T-helper 9 cell (primary cell): ENCODE data around the gene OR2T3.
"Not testable (repeated sequence)": the region's sequence is repeated elsewhere in the genome, so short reads cannot be mapped to it uniquely, and the experiment has no call there.

Experiments
- DNase-seq: peaks from one replicate; pipeline ENCODE4 v3.0.0-alpha.2; 2020
- total RNA-seq, 2 donors: gene quantifications; one replicate each; lab custom pipeline; 2026; lab: John Stamatoyannopoulos, UW

The OR2T3 gene, protein sequence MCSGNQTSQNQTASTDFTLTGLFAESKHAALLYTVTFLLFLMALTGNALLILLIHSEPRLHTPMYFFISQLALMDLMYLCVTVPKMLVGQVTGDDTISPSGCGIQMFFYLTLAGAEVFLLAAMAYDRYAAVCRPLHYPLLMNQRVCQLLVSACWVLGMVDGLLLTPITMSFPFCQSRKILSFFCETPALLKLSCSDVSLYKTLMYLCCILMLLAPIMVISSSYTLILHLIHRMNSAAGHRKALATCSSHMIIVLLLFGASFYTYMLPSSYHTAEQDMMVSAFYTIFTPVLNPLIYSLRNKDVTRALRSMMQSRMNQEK
- total RNA-seq: 0 reads per million in 2 donors

DNA sequence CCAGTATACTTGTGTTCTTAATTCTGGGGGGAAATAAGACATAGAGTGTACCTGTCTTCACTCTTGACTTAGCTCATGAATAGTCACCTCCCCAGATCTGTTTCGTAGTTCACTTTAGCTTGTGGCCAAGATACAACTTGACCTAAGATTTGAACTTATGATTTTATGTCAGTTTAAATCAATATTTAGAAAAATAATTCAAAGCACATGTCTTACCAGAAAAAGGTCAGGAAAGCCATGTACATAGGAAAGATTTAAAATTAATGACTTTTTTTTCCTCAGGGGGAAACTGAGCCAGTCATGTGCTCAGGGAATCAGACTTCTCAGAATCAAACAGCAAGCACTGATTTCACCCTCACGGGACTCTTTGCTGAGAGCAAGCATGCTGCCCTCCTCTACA, at the start of gene OR2T3:
OR2T3 (plus strand) TSS at position 301 of the 400 bp plus-strand sequence; CDS start at position 301, 0 bp downstream.
- not testable (repeated sequence) for DNase-seq

DNA sequence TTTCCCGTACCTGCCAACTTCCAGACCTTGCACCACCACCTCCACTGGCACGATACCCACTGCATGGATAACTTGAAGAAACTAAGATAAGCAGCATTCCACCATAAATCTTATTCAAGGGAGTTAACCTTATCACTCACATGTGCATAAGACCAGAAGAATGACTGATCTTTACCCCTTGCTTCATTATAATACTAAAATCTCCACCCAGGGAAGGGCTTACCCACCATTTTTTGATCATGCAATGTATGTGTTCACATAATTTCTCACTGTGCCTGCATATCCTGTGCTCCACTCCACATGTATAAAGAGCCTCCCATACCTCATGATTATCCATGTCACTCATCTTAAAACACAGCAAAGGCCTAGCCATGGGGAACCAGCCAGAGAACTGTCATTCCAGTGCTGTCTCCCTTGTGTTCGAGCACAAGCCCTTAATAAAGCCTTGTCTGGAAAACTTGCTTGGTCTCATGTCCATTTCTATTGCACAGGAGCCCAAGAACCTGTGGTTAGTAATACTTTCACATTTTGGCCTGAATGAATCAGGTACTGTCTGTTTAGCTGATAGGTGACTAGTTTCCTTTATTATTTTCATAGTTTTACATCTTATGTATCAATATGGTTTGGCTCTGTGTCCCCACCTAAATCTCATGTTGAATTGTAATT, 45.5 kb upstream of the OR2T3 start:
- DNase-seq: not testable (repeated sequence)

DNA sequence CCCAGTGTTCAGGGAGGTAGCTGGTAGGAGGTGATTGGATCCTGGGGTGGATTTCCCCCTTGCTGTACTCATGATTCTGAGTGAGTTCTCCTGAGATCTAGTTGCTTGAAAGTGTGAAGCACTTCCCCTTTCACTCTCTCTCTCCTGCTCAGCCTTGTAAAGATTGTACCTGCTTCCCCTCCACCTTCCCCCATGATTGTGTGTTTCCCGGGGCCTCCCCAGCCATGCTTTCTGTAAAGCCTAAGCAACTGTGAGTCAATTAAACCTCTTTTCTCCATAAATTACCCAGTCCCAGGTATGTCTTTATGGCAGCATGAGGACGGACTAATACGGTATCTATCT, 45.0 kb upstream of the OR2T3 start:
- DNase-seq: not testable (repeated sequence)

DNA sequence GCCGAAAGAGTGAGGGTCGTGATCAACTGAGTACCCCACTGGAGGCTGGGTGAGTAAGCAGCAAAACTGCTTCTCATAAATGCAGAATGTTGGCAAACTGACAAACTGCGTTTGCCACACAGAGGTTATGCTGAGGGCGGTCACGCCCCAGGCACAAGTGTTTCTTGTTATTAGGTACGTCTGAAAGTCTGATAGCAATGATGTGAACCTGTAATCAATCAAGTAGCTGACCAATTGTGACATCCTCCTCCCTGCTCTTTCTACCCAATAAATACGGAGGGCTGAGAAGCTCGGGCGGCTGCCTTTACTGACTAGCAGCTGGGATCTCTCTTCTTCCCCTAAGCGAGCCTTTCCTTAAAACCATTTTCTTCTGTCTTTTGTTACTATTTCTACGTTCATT, 41.5 kb upstream of the OR2T3 start:
- not testable (repeated sequence) for DNase-seq

DNA sequence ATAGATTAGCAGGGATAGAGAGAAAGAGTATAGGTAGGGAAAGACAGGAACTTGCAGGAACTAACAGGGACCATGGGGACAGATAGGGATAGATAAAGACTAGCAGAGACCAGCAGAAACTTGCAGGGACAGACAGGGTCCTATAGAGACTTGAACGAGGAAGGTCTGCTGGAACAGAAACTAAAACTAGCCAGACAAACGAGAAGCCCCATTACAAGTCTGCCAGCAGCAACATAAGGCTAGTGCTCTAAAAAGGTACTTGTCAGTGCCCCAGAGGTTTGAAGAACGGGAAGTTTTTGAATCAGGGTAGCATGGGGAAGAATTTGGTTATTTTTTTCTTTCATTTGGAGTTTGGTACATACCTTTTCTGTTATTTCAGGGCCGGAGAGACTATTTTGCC, 41.0 kb upstream of the OR2T3 start:
- not testable (repeated sequence) for DNase-seq

DNA sequence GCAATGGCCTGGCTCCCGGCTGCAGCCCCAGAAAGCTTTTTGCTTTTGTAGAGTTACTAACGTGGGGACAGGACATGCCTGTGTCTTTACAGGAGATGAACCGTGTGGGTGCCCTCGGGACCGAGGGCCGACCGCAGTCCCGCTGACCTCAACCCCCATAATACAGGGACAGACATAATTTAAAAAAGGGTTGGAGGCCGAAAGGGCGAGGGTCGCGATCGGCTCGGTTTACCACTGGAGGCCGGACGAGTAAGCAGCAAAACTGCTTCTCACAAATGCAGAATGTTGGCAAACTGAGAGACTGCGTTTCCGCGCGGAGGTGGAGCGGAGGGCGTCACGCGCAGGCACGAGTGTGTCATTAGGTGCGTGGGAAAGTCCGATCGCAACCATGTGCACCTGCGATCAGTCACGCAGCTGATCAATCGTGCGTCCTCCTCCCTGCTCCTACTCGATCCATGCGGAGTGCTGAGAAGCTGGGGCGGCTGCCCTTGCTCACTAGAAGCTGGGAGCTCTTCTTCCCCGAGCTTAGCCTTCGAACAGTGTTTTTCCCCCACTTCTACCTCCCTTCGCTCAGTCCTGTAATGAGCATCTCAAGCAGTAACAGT, 39.2 kb upstream of the OR2T3 start:
- DNase-seq: not testable (repeated sequence)

DNA sequence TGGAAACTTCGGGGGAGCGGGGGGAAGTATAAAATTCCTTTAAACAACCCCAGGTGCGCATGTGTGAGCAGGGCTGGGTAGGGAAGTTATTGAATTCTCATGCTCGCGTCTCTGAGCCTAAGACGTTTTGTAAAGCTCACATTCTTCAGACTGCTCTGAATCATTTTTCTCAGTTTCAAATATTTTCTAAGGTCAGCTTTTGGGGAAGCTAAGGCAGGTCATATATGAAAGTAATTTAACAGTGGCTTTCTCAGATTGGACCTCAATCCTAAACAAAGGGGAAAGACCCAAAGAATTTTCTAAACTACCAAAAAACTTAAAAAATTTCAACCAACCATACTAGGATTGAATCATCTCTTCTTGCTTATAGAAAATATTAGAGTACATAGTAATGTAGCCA, 38.2 kb upstream of the OR2T3 start:
- not testable (repeated sequence) for DNase-seq

DNA sequence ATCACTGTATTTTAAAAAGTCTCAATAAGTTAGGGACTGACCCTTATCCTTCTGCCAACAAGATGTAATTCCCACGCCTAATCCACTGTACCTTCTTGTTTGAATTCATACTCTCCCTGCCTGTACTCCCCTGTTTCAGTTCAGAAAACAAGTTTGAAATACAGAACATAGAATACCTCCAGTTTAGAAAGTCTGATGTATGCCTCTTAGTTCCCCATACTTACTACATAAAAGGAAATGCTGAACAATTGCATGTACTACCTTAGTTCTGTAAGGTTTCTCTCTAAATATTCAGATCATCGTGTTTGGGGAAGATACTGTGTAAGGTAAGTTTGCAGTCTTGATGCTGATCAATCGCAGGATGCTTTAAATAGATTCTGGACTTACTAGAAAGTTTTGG, 36.8 kb upstream of the OR2T3 start:
- not testable (repeated sequence) for DNase-seq

DNA sequence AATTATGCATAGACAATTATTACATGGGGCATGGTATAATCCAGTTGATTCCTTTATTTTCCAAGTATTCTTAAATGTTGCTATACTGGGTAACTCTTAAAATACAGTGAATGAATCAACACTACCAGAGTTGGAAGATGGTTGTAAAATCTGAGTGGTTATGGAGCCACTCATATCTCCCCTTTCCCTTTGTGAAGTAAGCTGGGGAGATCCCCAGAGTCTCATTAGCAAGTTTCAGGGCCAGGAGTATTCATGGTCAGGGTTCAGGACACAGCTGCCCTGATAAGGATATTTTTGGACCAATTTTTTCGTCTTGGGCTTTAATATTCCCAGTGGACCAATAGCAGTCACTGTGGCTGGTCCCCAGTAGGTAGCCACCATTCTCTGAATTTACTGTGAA, 34.5 kb upstream of the OR2T3 start:
- DNase-seq: not testable (repeated sequence)

DNA sequence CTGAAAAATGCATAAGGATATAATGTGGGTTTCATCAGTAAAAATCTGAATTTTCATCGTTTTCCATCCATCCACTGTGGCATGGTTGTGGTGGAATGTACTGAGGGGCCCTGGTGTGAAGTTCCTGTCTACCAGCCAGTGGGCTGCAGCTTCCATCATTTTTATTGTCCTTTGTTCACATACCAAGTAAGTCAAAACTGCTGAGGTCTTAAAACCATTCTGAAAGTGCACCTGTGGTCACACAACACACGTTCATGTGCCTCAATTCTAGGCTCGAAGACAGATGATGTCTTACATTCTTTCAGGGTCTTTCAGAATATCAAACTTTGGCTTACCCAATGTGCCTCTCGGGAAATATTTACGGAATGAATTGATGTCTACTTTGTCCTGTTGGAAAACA, 33.9 kb upstream of the OR2T3 start:
- DNase-seq: not testable (repeated sequence)

DNA sequence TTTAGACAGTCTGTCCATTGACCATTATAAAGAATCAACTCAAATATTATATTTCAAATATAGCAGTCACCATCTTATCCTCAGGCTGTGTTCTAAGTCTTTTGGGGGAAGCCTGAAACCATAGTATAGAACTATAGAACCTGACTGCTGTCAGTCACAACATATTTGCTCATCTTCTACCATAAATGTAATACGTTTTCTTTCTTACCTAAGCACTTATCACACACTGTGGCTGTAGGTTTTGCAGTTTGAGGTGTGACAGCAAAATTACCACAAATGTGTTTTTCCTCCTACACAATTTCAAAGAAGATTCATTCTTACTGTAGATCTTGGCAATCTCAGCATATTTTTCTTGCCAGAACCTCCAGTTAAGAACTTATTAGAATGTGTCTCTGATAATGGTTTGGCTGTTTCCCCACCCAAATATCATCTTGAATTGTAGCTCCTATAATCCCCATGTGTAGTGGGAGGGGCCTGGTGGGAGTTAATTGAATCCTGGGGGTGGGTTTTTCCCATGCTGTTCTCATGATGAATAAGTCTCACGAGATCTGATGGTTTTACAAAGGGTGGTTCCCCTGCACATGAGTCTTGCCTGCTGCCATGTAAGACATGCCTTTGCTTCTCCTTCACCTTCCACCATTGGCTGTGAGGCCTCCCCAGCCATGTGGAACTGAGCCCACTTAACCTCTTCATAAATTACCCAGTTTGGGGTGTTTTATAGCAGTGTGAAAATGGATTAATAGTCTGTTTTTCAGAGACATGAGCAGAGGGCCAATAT, 30.5 kb upstream of the OR2T3 start:
- DNase-seq: not testable (repeated sequence)

DNA sequence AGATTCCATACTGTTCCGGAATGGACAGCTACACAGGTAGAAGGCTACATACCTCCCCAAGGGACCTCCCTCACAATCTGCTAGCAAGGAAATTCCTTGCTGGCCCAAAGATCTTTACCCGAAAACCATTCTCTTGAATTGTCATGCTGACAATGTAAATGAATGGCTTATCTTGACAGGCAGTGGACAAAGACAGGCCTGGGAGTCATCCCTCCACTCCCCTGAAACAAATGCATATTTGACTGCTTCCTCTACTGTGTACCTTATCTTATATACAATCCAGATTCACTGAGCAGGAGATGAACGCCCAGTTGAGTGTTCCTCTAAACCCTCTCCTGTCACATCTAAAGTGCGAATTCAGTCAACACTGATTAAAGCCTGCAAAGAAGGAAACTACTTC, 28.5 kb upstream of the OR2T3 start:
- not testable (repeated sequence) for DNase-seq

DNA sequence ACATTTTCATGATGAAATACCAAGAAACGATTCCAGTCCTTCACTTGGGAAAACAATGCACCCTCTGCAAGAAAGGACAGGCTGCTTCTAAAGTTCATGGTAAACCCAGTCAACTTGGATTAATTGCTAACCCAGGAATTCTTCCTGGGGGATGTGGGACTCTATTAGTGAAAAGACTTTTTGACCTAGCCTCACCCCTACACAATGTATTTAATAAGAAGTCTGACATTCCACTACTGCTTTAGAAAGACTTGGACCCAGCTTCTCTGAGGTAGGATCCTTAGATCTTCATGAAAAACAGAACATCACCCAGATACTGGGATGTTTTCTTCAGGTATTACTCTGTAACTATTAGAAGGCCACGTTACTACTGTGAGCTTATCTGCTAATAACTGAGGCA, 27.8 kb upstream of the OR2T3 start, which contains the start of gene OR2T2:
OR2T2 (plus strand) TSS at position 239 of the 400 bp plus-strand sequence. CDS start 7,161 bp downstream, outside the sequence.
- DNase-seq: not testable (repeated sequence)

DNA sequence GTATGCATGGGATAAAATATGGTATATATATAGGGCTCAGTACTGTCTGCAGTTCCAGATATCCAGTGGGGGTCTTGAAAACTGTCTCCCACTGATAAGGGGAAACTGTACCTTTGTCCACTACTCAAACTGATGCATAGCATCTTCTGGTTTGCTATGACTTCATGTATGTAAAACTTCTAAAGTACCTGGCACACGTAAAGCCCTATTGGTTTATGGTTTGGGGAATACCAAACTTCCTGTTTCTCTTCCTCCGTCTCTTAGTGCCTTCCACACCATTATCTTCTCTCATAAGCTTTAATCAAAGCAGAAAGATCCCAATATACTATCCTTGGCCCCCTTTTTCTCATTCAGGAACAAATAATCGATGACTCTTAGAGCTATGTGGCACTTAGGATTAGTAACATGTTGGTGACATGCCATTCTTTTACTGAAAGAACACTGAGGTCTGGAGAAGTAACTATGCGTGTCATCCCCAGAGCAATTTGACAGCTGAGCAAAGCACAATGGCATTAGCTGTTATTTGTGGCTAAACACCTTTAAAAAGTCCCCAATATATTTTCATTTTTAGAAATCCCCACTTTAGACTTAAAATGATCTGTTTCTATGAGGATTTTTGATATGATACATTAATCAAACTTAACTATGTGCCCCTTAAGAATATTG, 24.6 kb upstream of the OR2T3 start:
- not testable (repeated sequence) for DNase-seq

DNA sequence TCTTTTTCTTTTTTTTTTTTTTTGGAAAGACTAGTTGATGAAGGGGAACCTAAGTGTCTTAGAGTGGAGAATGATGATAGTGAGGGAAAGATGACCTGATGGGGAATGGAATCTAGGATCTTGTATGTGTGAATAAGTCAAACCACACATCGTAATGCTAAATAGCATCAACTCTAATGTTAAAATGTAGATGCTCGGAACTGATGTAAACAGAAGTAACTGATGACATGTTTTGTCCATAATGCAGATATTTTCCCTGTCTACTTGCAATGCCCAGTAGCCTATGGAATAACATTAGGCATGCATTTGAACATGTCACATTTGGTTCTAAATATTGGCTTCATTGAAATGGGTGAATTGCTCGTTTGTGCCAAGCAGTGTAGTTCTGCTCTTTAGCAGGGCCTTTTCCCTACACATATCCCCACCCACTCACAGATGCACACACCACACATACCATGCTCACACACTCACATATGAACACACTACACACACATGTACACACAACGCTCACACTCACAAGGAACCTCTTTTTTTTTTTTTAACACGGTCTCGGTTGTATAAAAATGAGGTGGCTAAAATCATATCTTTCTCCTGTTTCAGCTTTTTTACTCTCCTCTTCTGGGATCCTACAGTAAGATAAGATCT, 23.2 kb upstream of the OR2T3 start:
- DNase-seq: not testable (repeated sequence)

DNA sequence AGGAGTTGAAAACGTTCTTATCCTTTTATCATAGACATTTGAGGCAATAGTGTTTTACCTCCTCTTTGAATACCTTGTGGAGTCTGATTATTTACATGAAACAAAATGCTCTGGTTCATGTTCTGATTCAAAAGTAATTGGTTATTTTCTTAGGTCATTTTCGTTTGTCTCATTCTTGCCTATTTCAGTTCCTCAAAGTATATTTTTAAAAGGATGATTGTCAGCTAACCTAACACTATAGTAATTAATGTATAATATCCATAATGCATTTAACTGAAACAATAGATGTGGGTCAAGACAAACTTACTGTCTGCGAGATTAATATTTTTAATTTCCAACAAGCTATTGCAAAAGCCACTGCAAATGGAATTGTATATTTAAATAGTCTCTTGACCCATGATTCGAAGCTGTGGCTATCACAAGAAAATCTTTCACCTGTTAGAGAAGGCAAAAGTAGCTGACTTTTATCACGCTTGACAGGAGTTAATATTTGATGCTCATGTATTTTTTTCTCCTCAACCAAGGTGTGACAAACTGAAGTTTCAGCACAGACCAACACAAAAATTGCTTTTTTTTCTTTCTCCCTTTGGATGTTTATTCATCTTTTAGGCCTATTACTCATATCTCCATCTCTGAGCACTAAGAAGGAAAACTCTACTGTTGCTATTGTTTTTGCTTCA, 22.5 kb upstream of the OR2T3 start:
- DNase-seq: not testable (repeated sequence)

DNA sequence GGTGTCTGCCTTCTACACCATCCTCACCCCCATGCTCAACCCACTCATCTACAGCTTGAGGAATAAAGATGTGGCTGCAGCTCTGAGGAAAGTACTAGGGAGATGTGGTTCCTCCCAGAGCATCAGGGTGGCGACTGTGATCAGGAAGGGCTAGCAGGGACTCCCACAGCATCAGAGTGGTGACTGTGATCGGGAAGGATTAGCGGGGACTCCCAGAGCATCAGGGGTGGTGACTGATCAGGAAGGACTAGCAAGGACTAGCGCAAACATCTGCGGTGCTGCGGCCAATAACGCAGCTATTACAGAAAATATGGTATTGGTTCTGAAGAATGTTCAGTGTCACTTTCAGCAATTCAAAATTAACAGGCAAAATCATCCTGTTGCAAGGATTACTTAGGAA, 19.5 kb upstream of the OR2T3 start:
- DNase-seq: not testable (repeated sequence)

DNA sequence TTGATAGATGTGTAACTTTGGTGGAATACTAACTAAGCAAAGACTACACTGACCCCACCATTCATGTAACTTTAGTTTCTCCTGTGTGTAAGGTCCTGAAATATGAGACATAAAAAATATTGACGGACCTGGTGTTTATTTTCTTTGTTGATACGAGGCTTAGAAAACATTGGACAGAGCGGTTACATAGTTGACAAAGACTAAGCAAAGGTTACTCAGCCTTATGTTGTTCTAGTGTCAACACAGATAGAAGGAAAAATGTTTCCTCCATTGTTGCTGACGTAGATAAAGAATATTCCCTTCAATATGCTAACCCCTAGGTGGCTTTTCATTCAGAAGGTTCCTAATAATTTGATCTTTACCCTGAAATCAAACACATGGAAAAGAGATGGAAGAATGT, 18.1 kb upstream of the OR2T3 start:
- not testable (repeated sequence) for DNase-seq

DNA sequence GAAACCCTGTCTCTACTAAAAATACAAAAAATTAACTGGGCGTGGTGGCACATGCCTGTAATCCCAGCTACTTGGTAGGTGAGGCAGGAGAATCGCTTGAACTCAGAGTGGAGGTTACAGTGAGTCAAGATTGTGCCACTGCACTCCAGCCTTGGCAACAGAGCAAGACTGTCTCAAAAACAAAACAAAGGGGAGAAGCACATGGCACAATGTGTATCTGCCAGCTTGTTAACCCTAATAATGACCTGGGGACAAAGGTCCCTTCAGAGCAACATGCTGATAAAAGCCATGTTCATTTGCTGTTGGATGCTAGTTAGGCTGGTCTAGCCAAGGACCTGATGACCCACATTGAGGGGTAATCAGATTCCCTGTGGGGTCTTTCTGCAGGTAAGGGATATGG, 16.5 kb upstream of the OR2T3 start:
- not testable (repeated sequence) for DNase-seq

DNA sequence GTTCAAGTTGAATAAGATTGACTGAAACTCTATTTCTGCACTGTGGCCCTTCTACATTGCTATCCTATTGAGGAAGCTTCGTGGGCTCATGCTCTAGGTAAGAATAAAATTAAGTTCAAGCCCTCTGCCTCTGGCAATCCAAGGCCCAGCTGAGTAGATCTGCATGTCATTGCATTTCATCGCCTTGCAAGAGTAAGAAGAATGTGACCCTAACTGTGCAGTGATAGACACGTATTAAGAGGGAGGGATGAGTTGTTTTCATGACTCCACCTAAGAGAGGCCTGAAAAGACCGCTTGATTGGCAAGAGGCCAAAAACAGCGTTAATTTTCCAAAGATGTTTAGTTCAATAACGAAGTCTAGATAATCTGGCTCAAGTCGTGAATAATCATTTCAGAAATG, 14.0 kb upstream of the OR2T3 start:
- not testable (repeated sequence) for DNase-seq

DNA sequence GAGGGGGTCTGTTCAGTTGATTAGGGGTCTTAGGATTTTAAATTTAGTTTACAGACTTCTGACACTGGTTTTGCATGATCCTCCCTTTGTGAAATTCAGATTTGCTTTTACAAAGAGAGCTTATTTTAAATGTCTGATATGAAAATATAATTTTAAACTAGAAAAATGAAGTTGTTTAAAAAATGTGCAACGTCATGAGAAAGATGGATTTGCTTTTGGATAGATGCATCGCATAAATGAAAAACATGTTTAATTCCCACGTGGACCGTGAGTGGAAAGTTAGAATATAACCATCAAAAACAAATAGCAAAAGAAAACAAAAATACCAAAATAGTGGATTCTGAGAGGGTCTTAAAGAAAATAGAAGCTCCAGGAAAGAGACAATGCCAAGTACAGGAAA, 2.0 kb upstream of the OR2T3 start:
- DNase-seq: no peak
